22Rv1 (cell line): ENCODE data around the gene DPCD.

ENCODE experiments used
- CTCF ChIP-seq: fragments of 450-650 bp; IDR thresholded peaks from 2 replicates; pipeline ENCODE4 v1.5.1; 2017; ENCODE audit warnings: mild to moderate bottlenecking
- ZFX ChIP-seq: fragments of 450-650 bp; IDR thresholded peaks from 2 replicates; pipeline ENCODE4 v1.6.1; 2017; ENCODE audit warnings: antibody characterized with exemption, borderline replicate concordance

- no peak for TF ChIP-seq CTCF
- no peak for TF ChIP-seq ZFX
Measured at GRCh38 chr10:101552442-101552841, 35.7 kb upstream of the DPCD start.
